Glutamatergic neuron (in vitro differentiated cells): ENCODE data around the gene SWAP70. TPM values are rescaled to one million over a fixed set of nuclear protein-coding genes. Genes with fewer than 3 reads are reported as not detected.

Experiments
- DNase-seq: peaks from one replicate; pipeline ENCODE4 v3.0.0; 2022
- H3K27ac Mint-ChIP-seq: one replicate; pipeline ENCODE4 v1.8.0; 2020; ENCODE audit warnings: mild to moderate bottlenecking, mixed read lengths, inconsistent platforms; ENCODE audit not compliant: unreplicated experiment
- H3K27me3 Mint-ChIP-seq: one replicate; pipeline ENCODE4 v1.8.0; 2020; ENCODE audit warnings: mild to moderate bottlenecking, moderate library complexity, mixed read lengths, inconsistent platforms; ENCODE audit not compliant: unreplicated experiment
- H3K36me3 Mint-ChIP-seq: one replicate; pipeline ENCODE4 v1.8.0; 2020; ENCODE audit warnings: mild to moderate bottlenecking, mixed read lengths, inconsistent platforms; ENCODE audit not compliant: unreplicated experiment
- H3K4me1 Mint-ChIP-seq: one replicate; pipeline ENCODE4 v1.8.0; 2020; ENCODE audit warnings: mild to moderate bottlenecking, low read depth, mixed read lengths, inconsistent platforms; ENCODE audit not compliant: unreplicated experiment
- H3K4me3 Mint-ChIP-seq: one replicate; pipeline ENCODE4 v1.8.0; 2020; ENCODE audit warnings: mild to moderate bottlenecking, mixed read lengths, inconsistent platforms; ENCODE audit not compliant: unreplicated experiment
- H3K9me3 Mint-ChIP-seq: one replicate; pipeline ENCODE4 v1.8.0; 2020; ENCODE audit warnings: mild to moderate bottlenecking, moderate library complexity, mixed read lengths, inconsistent platforms; ENCODE audit not compliant: unreplicated experiment
- total RNA-seq: library from RNA; stranded (reverse); fragmentation: NEBNext Ultra II Directional; extraction: Animal tissue kit (Norgen Biotek cat#: 25700); gene quantifications from one replicate; pipeline ENCODE4 v1.2.1, GENCODE V29; 2021; ENCODE audit not compliant: unreplicated experiment
- TF ChIP-seq, protein P1 (sequence below): fragments of 200-600 bp; sonication (generic); IDR thresholded peaks from one replicate; pipeline ENCODE4 v1.5.0; 2021; ENCODE audit not compliant: partially characterized antibody, unreplicated experiment

The SWAP70 gene
- total RNA-seq, 1 donor from 2014 or later: 8.7 TPM

DNA sequence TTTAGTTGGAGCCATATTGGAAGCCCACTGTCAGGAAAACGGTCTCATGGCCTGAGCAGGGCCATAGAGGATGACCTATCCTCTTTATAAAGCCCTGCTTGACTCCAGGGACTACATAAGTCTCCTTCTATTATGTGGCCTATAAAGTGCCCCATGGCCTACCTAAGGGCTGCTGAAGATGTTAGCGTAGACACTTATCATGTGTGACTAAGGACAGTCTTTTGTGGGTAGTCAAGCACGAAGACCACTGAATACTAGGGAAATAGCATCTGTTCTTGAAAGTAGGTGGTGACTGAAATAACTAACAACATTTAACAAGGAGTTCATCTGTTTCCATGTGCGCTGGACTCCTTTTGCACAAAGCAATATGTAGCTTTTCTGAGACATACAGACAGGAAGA, 117.1 kb downstream of the SWAP70 start:
- TF ChIP-seq, protein P1, sequence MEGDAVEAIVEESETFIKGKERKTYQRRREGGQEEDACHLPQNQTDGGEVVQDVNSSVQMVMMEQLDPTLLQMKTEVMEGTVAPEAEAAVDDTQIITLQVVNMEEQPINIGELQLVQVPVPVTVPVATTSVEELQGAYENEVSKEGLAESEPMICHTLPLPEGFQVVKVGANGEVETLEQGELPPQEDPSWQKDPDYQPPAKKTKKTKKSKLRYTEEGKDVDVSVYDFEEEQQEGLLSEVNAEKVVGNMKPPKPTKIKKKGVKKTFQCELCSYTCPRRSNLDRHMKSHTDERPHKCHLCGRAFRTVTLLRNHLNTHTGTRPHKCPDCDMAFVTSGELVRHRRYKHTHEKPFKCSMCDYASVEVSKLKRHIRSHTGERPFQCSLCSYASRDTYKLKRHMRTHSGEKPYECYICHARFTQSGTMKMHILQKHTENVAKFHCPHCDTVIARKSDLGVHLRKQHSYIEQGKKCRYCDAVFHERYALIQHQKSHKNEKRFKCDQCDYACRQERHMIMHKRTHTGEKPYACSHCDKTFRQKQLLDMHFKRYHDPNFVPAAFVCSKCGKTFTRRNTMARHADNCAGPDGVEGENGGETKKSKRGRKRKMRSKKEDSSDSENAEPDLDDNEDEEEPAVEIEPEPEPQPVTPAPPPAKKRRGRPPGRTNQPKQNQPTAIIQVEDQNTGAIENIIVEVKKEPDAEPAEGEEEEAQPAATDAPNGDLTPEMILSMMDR: no peak
- H3K4me1 Mint-ChIP-seq: no peaks in the 10 kb centered on the region
- no peak overlapping the region for H3K4me3 Mint-ChIP-seq
- peaks cover 2% of the 10 kb centered on the region for H3K27me3 Mint-ChIP-seq
- H3K9me3 Mint-ChIP-seq: no peaks in the 10 kb centered on the region
- DNase-seq: no peak
- H3K27ac Mint-ChIP-seq: no peak overlapping the region
- no peaks in the 10 kb centered on the region for H3K36me3 Mint-ChIP-seq

- no peak for DNase-seq
- TF ChIP-seq, protein P1: no peak
- no peaks in the 10 kb centered on the region for H3K36me3 Mint-ChIP-seq
- H3K4me1 Mint-ChIP-seq: no peaks in the 10 kb centered on the region
- no peaks in the 10 kb centered on the region for H3K9me3 Mint-ChIP-seq
- H3K4me3 Mint-ChIP-seq: no peak overlapping the region
- H3K27me3 Mint-ChIP-seq: peaks cover 2% of the 10 kb centered on the region
- no peak overlapping the region for H3K27ac Mint-ChIP-seq
Measured at GRCh38 chr11:9783986-9784385, 120.1 kb downstream of the SWAP70 start.

DNA sequence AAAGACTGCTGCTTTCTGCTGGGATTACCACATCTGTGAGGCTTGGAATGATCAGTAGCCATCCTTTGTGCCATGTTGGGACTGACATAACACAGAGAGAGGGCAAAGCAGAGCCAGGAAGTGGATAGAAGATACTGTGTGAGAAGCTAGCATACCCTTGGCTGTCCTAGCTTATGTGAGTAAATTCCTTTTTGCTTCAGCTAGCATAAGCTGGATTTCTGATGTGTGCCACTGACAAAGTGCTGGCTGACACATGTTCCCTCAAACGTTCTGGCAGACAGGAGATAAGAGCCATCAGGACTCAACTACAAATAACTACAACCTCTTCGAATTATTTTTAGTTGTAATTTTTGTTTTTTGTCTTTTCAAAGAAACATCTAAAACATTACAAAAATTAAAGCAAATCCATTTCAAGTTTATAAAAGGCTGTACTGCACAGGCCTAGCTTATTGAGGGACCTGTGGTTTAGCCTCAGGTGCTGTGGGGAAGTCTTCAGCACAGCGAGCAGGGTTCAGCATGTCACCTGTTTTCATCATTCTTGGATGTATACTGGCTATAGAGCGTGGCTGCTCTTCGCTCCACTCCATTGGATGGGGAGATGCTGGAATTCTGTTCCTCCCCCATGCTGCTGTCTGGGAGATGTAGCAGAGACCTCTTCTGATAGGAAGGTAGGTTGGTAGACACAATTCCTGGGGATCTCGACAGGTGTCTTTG, 120.9 kb downstream of the SWAP70 start:
- TF ChIP-seq, protein P1: no peak
- Mint-ChIP-seq H3K27me3 (peaks cover 3% of the 10 kb centered on the region), H3K9me3 (no peaks in the 10 kb centered on the region), H3K36me3 (no peaks in the 10 kb centered on the region), H3K4me3 (no peak overlapping the region), H3K27ac (no peak overlapping the region), H3K4me1 (no peaks in the 10 kb centered on the region)
- DNase-seq: no peak

DNA sequence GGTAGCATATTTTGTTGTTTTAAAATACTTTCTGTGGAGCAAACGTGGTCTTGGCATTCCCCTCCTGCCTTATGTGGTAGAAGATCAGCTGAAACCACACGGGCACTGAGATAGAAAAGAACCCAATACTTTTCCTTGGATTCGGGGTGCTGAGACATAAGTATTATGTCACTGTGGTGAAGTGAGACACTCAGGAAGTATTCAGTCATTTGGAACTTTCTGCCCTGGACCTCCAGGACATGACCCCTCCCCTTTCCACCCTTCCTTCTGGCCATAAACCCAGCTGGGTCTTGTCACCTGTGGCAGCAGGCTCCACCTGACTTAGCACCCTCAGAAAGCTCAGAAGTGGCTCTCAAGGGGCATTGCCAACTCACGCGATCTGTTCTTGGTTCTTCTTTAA, 123.4 kb downstream of the SWAP70 start:
- H3K9me3 Mint-ChIP-seq: peaks cover 1% of the 10 kb centered on the region
- no peak overlapping the region for H3K27ac Mint-ChIP-seq
- H3K4me1 Mint-ChIP-seq: no peaks in the 10 kb centered on the region
- TF ChIP-seq, protein P1: no peak
- DNase-seq: no peak
- H3K27me3 Mint-ChIP-seq: peaks cover 1% of the 10 kb centered on the region
- H3K4me3 Mint-ChIP-seq: no peak overlapping the region
- H3K36me3 Mint-ChIP-seq: no peaks in the 10 kb centered on the region

- Mint-ChIP-seq H3K36me3 (no peaks in the 10 kb centered on the region), H3K4me1 (no peaks in the 10 kb centered on the region), H3K4me3 (no peak overlapping the region), H3K9me3 (peaks cover 1% of the 10 kb centered on the region), H3K27me3 (peaks cover 3% of the 10 kb centered on the region), H3K27ac (no peak overlapping the region)
- DNase-seq: no peak
- TF ChIP-seq, protein P1: no peak
Measured at GRCh38 chr11:9787981-9788521, 124.2 kb downstream of the SWAP70 start.
